Mesodermal cell (in vitro differentiated cells): ENCODE data around the gene PGBD4.
A peak's percentile ranks its signal among the peaks of the same experiment; 100 is the strongest.
"Not testable (repeated sequence)": the region's sequence is repeated elsewhere in the genome, so short reads cannot be mapped to it uniquely, and the experiment has no call there.

Source experiments
- H3K27ac ChIP-seq: 2 replicates; pipeline ENCODE4 v1.7.0; 2013; ENCODE audit warnings: mild to moderate bottlenecking, low read depth, low read length, moderate library complexity; ENCODE audit not compliant: severe bottlenecking
- H3K36me3 ChIP-seq: 2 replicates; pipeline ENCODE4 v1.7.1; 2013; ENCODE audit warnings: mild to moderate bottlenecking, low read length, moderate library complexity; ENCODE audit not compliant: control insufficient read depth, insufficient read depth
- H3K4me1 ChIP-seq: one replicate; pipeline ENCODE4 v1.7.1; 2013; ENCODE audit warnings: mild to moderate bottlenecking, low read length; ENCODE audit not compliant: insufficient read depth, control insufficient read depth, poor library complexity, severe bottlenecking
- H3K4me3 ChIP-seq: 2 replicates; pipeline ENCODE4 v1.7.0; 2013; ENCODE audit warnings: low read length, control low read depth, mild to moderate bottlenecking; ENCODE audit not compliant: insufficient read depth, poor library complexity, severe bottlenecking; ENCODE audit errors: extremely low read depth
- H3K9me3 ChIP-seq: 2 replicates; pipeline ENCODE4 v1.7.1; 2013; ENCODE audit warnings: mild to moderate bottlenecking, low read length, moderate library complexity; ENCODE audit not compliant: control insufficient read depth
- WGBS, 2 experiments: methylation state at CpG; one replicate each; pipeline ENCODE4 v1.1.5; 2013; ENCODE audit warnings: missing lambda C conversion rate in 2 of 2; ENCODE audit not compliant: insufficient coverage in 2 of 2; 5-methylcytosine and 5-hydroxymethylcytosine counted together

PGBD4 gene

DNA sequence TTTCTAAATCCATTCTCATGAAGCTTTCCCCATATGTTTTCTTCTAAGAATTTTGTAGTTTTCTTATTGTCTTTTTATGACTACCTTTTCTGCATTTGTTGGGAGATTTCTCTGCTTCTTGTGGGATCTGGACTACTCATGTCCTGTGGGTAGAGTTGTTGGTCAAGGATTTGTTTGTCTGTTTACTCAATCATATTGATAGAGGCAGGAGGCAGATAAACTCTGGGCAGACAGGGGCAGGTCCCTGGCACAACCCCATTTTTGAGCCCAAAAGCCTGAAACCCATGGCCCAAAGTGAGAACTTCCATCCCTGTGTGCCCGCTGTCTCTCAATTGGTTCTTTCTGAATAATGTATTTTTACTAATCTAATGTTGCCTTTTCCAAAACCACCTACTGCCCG is 12.3 kb downstream of the PGBD4 start:
- H3K4me1 ChIP-seq, result no peaks in the 10 kb centered on the region
- WGBS, 2 experiments, result no CpG with 5 or more reads among the region's 2 CpGs
- no peaks in the 10 kb centered on the region for H3K9me3 ChIP-seq
- H3K4me3 ChIP-seq, result no peak overlapping the region
- H3K36me3 ChIP-seq, result no peaks in the 10 kb centered on the region
- no peak overlapping the region for H3K27ac ChIP-seq

DNA sequence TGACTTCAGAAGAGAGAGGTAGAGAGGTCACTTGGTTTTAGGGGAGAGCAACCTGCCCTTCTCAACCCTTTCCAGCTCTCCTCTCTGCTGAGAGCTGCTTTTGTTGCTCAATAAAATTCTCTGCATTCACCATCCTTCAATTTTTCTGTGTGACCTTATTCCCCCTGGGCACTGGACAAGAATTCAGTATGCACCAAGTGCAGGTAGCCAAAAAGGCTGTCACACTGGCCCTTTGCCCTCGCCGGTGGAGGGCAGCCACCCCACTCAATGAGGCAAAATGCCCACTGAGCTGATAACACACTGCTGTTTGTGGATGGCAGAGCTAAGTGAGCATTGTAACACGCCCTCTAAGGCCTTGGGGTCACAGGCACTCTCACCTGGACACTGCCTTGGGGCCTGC is 12.9 kb downstream of the PGBD4 start:
- Histone ChIP-seq H3K36me3 (no peaks in the 10 kb centered on the region), H3K9me3 (no peaks in the 10 kb centered on the region), H3K4me3 (no peak overlapping the region), H3K27ac (no peak overlapping the region), H3K4me1 (no peaks in the 10 kb centered on the region)
- WGBS, 2 experiments, result 89 to 92% methylated on average over 3 of the region's 3 CpGs

DNA sequence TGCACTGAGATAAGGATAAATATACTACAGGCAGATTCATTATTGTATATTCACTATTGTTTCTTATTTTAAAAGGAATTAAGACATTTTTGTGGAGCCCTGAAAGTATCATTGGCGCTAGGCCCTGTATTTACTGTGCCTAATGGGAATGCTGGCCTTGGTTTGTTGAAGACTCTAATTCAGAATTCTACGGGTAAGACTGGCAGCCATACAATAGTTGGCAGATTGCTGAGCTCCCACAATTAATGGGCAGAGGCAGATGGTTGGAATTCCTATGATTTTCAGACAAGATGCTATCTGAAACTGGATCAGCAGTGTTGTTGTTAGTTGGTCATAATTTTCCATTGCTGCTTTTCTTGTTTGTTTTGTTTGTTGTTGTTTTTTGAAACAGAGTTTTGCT is 14.7 kb downstream of the PGBD4 start:
- Histone ChIP-seq H3K36me3 (no peaks in the 10 kb centered on the region), H3K9me3 (no peaks in the 10 kb centered on the region), H3K4me3 (no peak overlapping the region), H3K27ac (no peak overlapping the region), H3K4me1 (no peaks in the 10 kb centered on the region)
- WGBS, 2 experiments, result 85 to 91% methylated on average over 2 of the region's 2 CpGs

DNA sequence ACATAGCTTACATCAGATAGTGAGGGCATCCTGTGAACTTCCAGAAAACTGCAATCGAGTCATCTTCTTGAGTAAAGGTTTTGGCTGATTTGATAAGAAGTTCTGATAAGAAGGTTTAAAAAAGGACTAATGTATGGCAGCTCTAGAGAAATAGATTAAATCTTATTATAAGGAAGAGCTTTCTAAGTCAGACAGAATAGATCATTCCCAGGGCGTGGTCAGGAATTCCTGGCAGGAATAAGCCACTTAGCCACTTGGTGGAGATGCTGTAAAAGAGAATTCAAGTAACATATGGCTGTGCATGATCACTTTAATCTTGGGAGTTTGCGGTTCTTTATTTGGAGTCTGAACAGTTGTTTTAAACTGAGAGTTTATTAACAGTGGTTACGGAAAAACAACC is 17.4 kb downstream of the PGBD4 start:
- Histone ChIP-seq H3K36me3 (no peaks in the 10 kb centered on the region), H3K4me1 (no peaks in the 10 kb centered on the region), H3K27ac (peak overlapping the region; percentile 5), H3K9me3 (no peaks in the 10 kb centered on the region), H3K4me3 (no peak overlapping the region)
- 83 to 100% methylated on average over 1 to 2 of the region's 4 CpGs for WGBS, 2 experiments

DNA sequence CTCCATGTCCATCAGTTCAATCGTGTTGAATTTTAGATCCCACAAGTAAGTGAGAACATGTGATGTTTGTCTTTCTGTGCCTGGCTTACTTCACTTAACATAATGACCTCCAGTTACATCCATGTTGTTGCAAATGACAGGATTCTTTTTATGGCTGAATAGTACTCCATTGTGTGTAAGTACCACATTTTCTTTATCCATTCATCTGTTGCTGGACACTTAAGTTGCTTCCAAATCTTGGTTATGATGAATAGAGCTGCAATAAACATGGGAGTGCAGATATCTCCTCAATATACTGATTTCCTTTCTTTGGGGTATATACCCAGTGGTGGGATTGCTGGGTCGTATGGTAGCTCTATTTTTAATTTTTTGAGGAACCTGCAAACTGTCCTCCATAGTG is 18.5 kb downstream of the PGBD4 start:
- H3K4me1 ChIP-seq, H3K27ac ChIP-seq, H3K9me3 ChIP-seq, H3K4me3 ChIP-seq, H3K36me3 ChIP-seq: not testable (repeated sequence)
- WGBS, 2 experiments, result no CpG with 5 or more reads among the region's 2 CpGs

DNA sequence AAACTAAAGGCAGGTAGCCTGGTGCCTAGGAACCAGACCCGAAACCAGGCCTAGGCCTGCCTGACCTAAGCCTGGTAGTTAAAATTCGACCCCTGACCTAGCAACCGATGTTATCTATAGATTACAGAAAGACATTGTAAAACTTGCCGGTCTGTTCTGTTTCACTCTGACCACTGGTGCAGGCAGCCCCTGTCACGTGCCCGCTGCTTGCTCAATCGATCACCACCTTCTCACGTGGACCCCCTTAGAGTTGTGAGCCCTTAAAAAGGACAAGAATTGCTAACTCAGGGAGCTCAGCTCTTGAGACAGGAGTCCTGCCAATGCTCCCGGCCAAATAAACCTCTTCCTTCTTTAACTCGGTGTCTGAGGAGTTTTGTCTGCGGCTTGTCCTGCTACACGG is 19.9 kb downstream of the PGBD4 start:
- not testable (repeated sequence) for H3K9me3 ChIP-seq, H3K27ac ChIP-seq, H3K4me3 ChIP-seq, H3K36me3 ChIP-seq, H3K4me1 ChIP-seq
- 80 to 82% methylated on average over 9 to 10 of the region's 12 CpGs for WGBS, 2 experiments

DNA sequence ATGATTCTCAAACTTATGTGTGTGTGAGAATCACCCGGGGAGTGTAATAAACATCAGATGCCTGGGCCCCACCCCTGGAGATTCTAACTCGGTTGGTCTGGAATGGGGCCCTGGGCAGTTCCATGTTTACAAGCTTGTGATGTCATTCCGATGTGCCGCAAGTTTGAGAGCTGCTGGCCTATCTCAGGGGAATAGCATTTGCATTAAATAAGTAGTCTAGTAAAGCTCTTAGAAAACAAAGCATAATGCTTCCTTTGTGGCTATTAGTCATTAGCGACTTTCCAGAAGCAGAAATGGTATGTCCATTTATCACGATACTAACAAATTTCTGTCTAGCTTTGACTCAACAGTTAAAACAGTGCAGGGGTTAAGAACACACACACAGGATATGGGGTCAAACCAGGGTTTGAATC is 20.9 kb downstream of the PGBD4 start:
- Histone ChIP-seq H3K36me3 (no peaks in the 10 kb centered on the region), H3K4me1 (no peaks in the 10 kb centered on the region), H3K4me3 (no peak overlapping the region), H3K9me3 (no peaks in the 10 kb centered on the region), H3K27ac (no peak overlapping the region)
- WGBS, 2 experiments, result 90 to 95% methylated on average over 3 to 5 of the region's 6 CpGs

DNA sequence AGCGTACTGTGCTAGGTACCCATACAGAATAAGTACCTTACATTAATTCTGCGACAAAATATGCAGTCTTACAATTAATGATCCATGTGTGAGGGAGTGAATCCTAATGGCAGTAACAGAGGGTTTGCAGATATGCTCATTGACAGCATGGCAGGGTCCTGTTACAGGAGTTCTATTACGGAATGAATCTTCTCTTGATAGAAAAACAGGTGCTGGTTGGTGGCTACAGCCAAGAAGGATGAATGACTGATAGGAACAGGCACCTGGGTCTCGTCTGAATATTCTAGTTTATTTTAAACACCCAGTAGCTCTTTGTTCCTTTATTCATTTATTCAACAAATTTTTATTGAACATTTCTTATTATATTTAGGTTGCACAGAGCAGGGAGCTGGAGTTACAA is 22.8 kb downstream of the PGBD4 start:
- no peak overlapping the region for H3K4me3 ChIP-seq
- 100% methylated on average over 1 to 3 of the region's 4 CpGs for WGBS, 2 experiments
- no peaks in the 10 kb centered on the region for H3K36me3 ChIP-seq

DNA sequence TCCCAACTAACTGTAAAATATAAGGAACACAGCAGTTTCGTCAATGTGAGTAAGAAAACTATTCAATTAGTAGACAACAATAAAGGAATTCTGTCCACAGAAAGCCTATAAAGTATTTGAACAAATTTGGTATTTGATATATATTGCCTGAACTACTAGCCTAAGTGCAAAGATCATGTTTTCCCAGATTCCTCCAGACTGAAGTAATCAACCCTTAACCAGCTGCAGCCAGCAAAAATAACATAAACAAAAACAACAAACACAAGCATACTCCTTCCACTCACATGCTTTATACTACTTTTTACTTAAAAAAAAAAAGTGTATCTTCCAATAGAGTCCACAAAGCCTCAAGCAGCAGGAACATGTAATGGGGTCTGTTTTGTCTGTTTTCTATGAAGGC is 24.1 kb downstream of the PGBD4 start:
- Histone ChIP-seq H3K27ac (no peak overlapping the region), H3K9me3 (no peaks in the 10 kb centered on the region), H3K4me3 (no peak overlapping the region), H3K4me1 (no peaks in the 10 kb centered on the region), H3K36me3 (no peaks in the 10 kb centered on the region)
- no CpG with 5 or more reads among the region's 1 CpG for WGBS, 2 experiments

More for the DNA sequence above, 22.8 kb downstream of the PGBD4 start:
- H3K27ac ChIP-seq, result no peak overlapping the region
- H3K9me3 ChIP-seq, result no peaks in the 10 kb centered on the region
- H3K4me1 ChIP-seq, result no peaks in the 10 kb centered on the region

DNA sequence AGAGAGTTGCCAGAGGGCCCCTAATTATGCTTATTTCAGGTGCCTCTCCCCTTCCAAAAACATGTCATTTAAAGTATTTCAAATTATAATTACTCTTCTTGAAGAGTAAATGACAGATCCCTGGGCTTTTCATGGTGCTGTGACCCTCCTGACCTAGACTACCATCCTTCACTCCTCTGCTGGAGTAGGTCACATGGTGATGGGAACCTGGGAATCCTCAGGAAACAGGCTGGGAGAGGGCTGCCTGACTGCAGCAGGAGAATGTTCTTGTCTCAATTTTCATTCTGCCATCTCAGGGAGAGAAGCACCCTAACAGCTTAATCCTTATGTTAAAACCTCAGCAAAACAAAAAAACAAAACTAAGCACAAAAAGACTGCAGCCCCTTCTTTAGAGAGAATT is 24.6 kb downstream of the PGBD4 start:
- Histone ChIP-seq H3K4me3 (no peak overlapping the region), H3K27ac (no peak overlapping the region), H3K4me1 (no peaks in the 10 kb centered on the region), H3K9me3 (no peaks in the 10 kb centered on the region), H3K36me3 (no peaks in the 10 kb centered on the region)

DNA sequence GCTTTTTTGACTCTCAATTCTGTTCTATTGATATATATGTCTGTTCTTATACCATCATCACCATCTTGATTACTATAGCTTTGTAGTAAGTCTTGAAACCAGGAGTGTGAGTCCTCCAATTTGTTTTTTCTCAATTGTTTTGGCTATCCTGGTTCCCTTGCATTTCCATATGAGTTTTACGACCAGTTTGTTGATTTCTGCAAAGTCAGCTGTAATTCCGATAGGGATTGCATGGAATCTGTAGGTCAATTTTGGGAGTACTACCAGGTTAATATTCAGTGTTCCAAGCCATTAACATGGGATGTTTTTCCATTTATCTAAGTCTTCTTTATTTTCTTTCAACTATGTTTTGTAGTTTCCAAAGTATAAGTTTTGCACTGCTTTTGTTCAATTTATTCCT is 27.0 kb downstream of the PGBD4 start:
- Histone ChIP-seq H3K27ac (no peak overlapping the region), H3K4me1 (no peaks in the 10 kb centered on the region), H3K36me3 (peaks cover 2% of the 10 kb centered on the region), H3K4me3 (no peak overlapping the region), H3K9me3 (no peaks in the 10 kb centered on the region)
- no CpG with 5 or more reads among the region's 2 CpGs for WGBS, 2 experiments

DNA sequence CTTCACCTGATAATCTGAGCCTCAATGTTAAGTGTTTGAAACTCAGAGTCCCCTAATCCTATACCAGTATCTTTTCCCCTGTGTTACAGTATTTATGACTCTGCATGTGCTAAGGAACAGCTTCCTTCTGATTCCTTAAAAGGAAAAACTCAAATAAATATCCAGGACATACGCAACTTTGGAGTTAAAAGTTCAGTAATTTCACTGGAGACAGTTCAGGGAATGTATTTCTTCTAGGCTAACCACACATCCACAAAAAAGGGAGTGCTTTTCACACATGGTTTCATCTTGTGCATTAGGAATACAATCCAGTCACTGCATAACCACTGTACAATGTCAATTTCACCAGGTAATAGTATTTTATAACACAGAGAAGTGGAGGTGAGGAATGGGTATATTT is 31.0 kb downstream of the PGBD4 start:
- no peak overlapping the region for H3K27ac ChIP-seq
- WGBS, 2 experiments, result 100% methylated on average over 1 of the region's 1 CpG
- H3K36me3 ChIP-seq, result peaks cover 11% of the 10 kb centered on the region
- no peaks in the 10 kb centered on the region for H3K4me1 ChIP-seq
- no peak overlapping the region for H3K4me3 ChIP-seq
- H3K9me3 ChIP-seq, result no peaks in the 10 kb centered on the region
